Thyroid gland (tissue), 4 donors: ENCODE data around the gene ARMC5. TPM values are rescaled to one million over a fixed set of nuclear protein-coding genes. Genes with fewer than 3 reads are reported as not detected.
A peak's percentile ranks its signal among the peaks of the same experiment; 100 is the strongest.

ENCODE experiments used
- DNase-seq, 2 donors: peaks; one replicate each; pipeline ENCODE4 v3.0.0-alpha.2; 2019
- H3K27ac ChIP-seq, 3 donors: fragments of 200-600 bp; sonication (generic); 1 replicate in 2 of 3; 2 replicates in 1 of 3; pipeline ENCODE4 v1.5.1; 2016 to 2019; ENCODE audit warnings: mild to moderate bottlenecking in 1 of 3, moderate library complexity in 1 of 3
- H3K27me3 ChIP-seq: fragments of 200-600 bp; sonication (generic); one replicate; pipeline ENCODE4 v1.5.1; 2019
- H3K36me3 ChIP-seq, 2 donors: fragments of 200-600 bp; sonication (generic); one replicate each; pipeline ENCODE4 v1.5.1; 2016 to 2019
- H3K4me1 ChIP-seq, 2 donors: fragments of 200-600 bp; sonication (generic); one replicate each; pipeline ENCODE4 v1.5.1; 2017 to 2019
- H3K4me3 ChIP-seq, 3 donors: fragments of 200-600 bp; sonication (generic); replicated peaks in 1 of 3; 1 replicate in 2 of 3; 2 replicates in 1 of 3; pipeline ENCODE4 v1.5.1; 2016; ENCODE audit warnings: mild to moderate bottlenecking in 1 of 3
- H3K9me3 ChIP-seq: fragments of 200-600 bp; sonication (generic); one replicate; pipeline ENCODE4 v1.5.1; 2017
- CTCF ChIP-seq, 6 experiments: fragments of 200-600 bp in 3 of 6; fragments of 450-650 bp in 3 of 6; sonication (generic) in 3 of 6; IDR thresholded peaks; one replicate each; pipeline ENCODE4 v1.5.1; 2016 to 2019; ENCODE audit warnings: antibody characterized with exemption in 6 of 6, mild to moderate bottlenecking in 2 of 6, inconsistent platforms in 1 of 6, moderate library complexity in 1 of 6
- POLR2A ChIP-seq, 2 donors: fragments of 450-650 bp; IDR thresholded peaks; one replicate each; pipeline ENCODE4 v1.6.1; 2017; ENCODE audit warnings: antibody characterized with exemption in 2 of 2, mild to moderate bottlenecking in 2 of 2, moderate library complexity in 1 of 2
- WGBS, 2 donors: methylation state at CpG; one replicate each; pipeline ENCODE4 v1.1.5; 2017; 5-methylcytosine and 5-hydroxymethylcytosine counted together
- intact Hi-C: fragments of 100-400 bp; cut with DNase I; formaldehyde crosslinking; loops from one replicate; pipeline ENCODE4 v1.15.1; 2023
- total RNA-seq, 4 donors: library from RNA; depleted of rRNA; stranded (reverse); fragments of >200 nt; gene quantifications; one replicate each; pipeline ENCODE4 v1.2.3, GENCODE V29; 2016

The ARMC5 gene
- total RNA-seq, 4 donors from 2014 or later, result 13.2 to 18.0 (median 15.3) TPM

- Histone ChIP-seq H3K4me3 (no peak overlapping the region), H3K36me3 (peaks cover 22 to 23% of the 10 kb centered on the region in 2 donors), H3K9me3 (no peaks in the 10 kb centered on the region), H3K4me1 (peaks cover 0 to 5% of the 10 kb centered on the region in 2 donors), H3K27me3 (no peaks in the 10 kb centered on the region), H3K27ac (no peak overlapping the region)
- DNase-seq, result no peak
- 95 to 97% methylated on average over 6 to 18 of the region's 18 CpGs for WGBS, 2 donors
- TF ChIP-seq POLR2A (IDR thresholded peaks at IDR 0.05) (no peak), CTCF (IDR thresholded peaks at IDR 0.05) (no peak)
- intact Hi-C loops, result loop anchor here (10.0 kb wide), 1 partner anchor 282 kb away; the partner anchor contains the start of gene FUS
Measured at GRCh38 chr16:31466381-31466841, 7.1 kb downstream of the ARMC5 start.

DNA sequence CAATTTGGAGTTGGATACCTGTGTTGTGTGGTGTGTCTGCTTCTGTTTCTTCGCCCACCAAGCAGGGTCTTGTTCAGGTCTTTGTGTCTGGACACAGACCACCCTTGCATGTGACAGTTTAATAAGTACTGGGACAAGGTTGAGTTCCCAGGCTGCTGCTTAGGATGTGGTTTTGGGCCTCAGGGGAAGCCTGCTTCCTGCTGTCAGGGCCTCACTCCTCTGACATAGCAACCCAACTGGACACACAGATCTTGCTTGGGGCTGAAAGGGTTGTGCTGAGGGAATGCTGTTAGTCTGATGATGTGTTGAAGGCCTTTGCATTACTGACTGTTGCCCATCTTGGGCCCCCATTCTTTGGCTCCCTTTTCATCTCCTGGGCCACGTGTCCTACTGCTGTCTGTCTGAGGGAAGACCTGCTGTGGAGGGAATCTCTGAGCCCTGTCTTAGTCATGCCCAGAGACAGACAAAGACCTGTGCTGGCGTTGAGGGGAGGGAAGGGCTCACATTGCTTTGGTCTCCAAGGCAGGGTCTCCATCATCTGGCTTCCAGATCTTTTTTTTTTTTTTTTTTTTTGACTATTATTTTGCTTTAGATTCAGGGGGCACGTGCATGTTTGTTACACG, 8.0 kb downstream of the ARMC5 start:
- no peaks in the 10 kb centered on the region for H3K9me3 ChIP-seq
- no peak for DNase-seq
- no peaks in the 10 kb centered on the region for H3K27me3 ChIP-seq
- intact Hi-C loops, result loop anchor here (10.0 kb wide), 1 partner anchor 282 kb away; the partner anchor contains the start of gene FUS
- peaks cover 1 to 11% of the 10 kb centered on the region in 2 donors for H3K4me1 ChIP-seq
- no peak overlapping the region for H3K4me3 ChIP-seq
- no peak for TF ChIP-seq CTCF (IDR thresholded peaks at IDR 0.05)
- TF ChIP-seq POLR2A (IDR thresholded peaks at IDR 0.05), result no peak
- H3K36me3 ChIP-seq, result peaks cover 17 to 23% of the 10 kb centered on the region in 2 donors
- WGBS, 2 donors, result 81 to 92% methylated on average over 5 of the region's 5 CpGs
- no peak overlapping the region for H3K27ac ChIP-seq

GRCh38 chr16:31467858-31468257, 8.6 kb downstream of the ARMC5 start:
- Histone ChIP-seq H3K4me3 (no peak overlapping the region), H3K27ac (no peak overlapping the region), H3K36me3 (peaks cover 11 to 19% of the 10 kb centered on the region in 2 donors), H3K9me3 (no peaks in the 10 kb centered on the region), H3K4me1 (peaks cover 7 to 17% of the 10 kb centered on the region in 2 donors), H3K27me3 (no peaks in the 10 kb centered on the region)
- intact Hi-C loops, result loop anchor here (10.0 kb wide), 1 partner anchor 283 kb away; the partner anchor contains the start of gene FUS
- 88 to 96% methylated on average over 5 of the region's 5 CpGs for WGBS, 2 donors
- no peak for DNase-seq
- no peak for TF ChIP-seq CTCF (IDR thresholded peaks at IDR 0.05)
- TF ChIP-seq POLR2A (IDR thresholded peaks at IDR 0.05), result no peak

GRCh38 chr16:31470615-31471014, 11.3 kb downstream of the ARMC5 start:
- no peaks in the 10 kb centered on the region for H3K9me3 ChIP-seq
- peaks cover 7 to 24% of the 10 kb centered on the region in 2 donors for H3K4me1 ChIP-seq
- no peak overlapping the region for H3K4me3 ChIP-seq
- 86 to 92% methylated on average over 3 of the region's 3 CpGs for WGBS, 2 donors
- no peak for DNase-seq
- no peak overlapping the region for H3K27ac ChIP-seq
- peaks cover 0 to 7% of the 10 kb centered on the region in 2 donors for H3K36me3 ChIP-seq
- intact Hi-C loops, result no loop called here
- TF ChIP-seq CTCF (IDR thresholded peaks at IDR 0.05), result no peak
- TF ChIP-seq POLR2A (IDR thresholded peaks at IDR 0.05), result no peak
- no peaks in the 10 kb centered on the region for H3K27me3 ChIP-seq

DNA sequence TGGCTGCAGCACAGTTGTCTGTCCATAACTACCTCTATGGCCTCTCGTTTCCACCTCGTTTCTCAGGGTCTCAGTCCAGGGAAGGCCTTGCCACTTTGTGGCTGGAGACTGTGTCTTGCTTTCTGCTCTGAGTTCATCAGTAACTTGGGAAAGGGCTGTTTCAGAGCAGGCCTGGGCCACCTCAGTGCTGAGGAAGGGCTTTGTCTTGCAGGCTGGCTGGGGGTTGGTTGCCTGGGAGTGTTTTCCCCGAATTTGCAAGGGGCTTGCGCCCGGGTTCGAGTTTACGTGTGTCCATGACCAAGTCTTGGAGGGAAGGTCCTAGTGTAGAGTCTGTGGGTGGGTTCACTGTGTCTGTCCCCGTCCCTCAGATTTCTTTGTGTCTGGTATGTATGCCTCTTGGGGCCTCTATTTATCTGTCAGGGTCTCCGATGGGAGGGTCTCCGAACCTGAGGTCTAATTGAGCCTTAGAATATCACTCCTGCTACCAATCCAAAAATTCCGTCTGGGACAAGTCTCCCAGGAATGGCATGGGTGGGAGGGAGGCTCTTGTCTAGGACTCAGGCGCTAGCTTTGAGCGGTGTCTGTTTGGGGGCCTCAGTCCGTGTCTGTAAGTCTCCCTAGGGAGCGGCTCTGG, 12.1 kb downstream of the ARMC5 start:
- Histone ChIP-seq H3K27me3 (no peaks in the 10 kb centered on the region), H3K9me3 (no peaks in the 10 kb centered on the region), H3K4me3 (peak overlapping the region in 1 of 3 donors; percentile 58), H3K27ac (peak overlapping the region; percentile 83 to 87 (median 84)), H3K36me3 (peaks cover 0 to 3% of the 10 kb centered on the region in 2 donors), H3K4me1 (peaks cover 7 to 30% of the 10 kb centered on the region in 2 donors)
- DNase-seq, result no peak
- intact Hi-C loops, result no loop called here
- no peak for TF ChIP-seq POLR2A (IDR thresholded peaks at IDR 0.05)
- TF ChIP-seq CTCF (IDR thresholded peaks at IDR 0.05), result no peak
- WGBS, 2 donors, result 52 to 61% methylated on average over 15 of the region's 15 CpGs
